GM12878 (cell line): ENCODE results near the gene CIROP. TPM values are rescaled to one million over a fixed set of nuclear protein-coding genes. Genes with fewer than 3 reads are reported as not detected.

Experiments
- ATAC-seq: fragments of 200-7000 bp; cut with Tn5 transposase; 3 replicates; pipeline ENCODE4 v1.9.1; 2020; ENCODE audit warnings: mild to moderate bottlenecking, moderate library complexity
- BruUV-seq: library from RNA; stranded (reverse); fragments of 400-500 nt; replicated peaks from 2 replicates; lab custom pipeline; 2021; lab: Mats Ljungman, UMichigan
- CTCF ChIA-PET: fragments of 300-600 bp; sonication (Branson Sonifier 250); formaldehyde crosslinking; extraction: SDS; loops from one replicate; lab custom pipeline; 2021; ENCODE audit warnings: inconsistent platforms; lab: Yijun Ruan, JAX
- POLR2A ChIA-PET: fragments of 350-600 bp; formaldehyde crosslinking; extraction: SDS; loops from one replicate; lab custom pipeline; 2021; ENCODE audit warnings: inconsistent platforms; lab: Charles Lee
- RAD21 ChIA-PET: fragments of 300-600 bp; sonication (Branson Sonifier 250); formaldehyde crosslinking; loops from one replicate; lab custom pipeline; 2023; ENCODE audit warnings: antibody characterized with exemption; ENCODE audit not compliant: unreplicated experiment; lab: Charles Lee
- SMC1A ChIA-PET: fragments of 300-600 bp; sonication (Branson Sonifier 250); formaldehyde crosslinking; loops from one replicate; lab custom pipeline; 2023; ENCODE audit not compliant: unreplicated experiment, uncharacterized antibody; lab: Charles Lee
- DNase-seq: peaks from one replicate; pipeline ENCODE4 v3.0.0-alpha.2; 2011; ENCODE audit warnings: low read depth, low spot score
- FAIRE-seq: peaks from 3 replicates; lab custom pipeline; 2011; peaks lifted over from hg19 to GRCh38; lab: Jason Lieb, UNC
- H2AFZ ChIP-seq: 2 replicates; pipeline ENCODE4 v1.6.0; 2011; ENCODE audit warnings: low read depth, low read length, control low read depth; ENCODE audit not compliant: control insufficient read depth
- H3K27ac ChIP-seq: 2 replicates; pipeline ENCODE4 v1.5.1; 2011; ENCODE audit warnings: control low read depth; ENCODE audit not compliant: control insufficient read depth, insufficient read depth
- H3K27me3 ChIP-seq, 2 experiments: replicated peaks in 1 of 2; 2 replicates each; pipeline versions ENCODE4 v1.6.0 to v1.6.1; 2011; ENCODE audit warnings: low read length in 1 of 2; ENCODE audit not compliant: control insufficient read depth in 2 of 2, insufficient read depth in 2 of 2
- H3K36me3 ChIP-seq, 2 experiments: 2 replicates each; pipeline ENCODE4 v1.5.1; 2011; ENCODE audit warnings: low read length in 1 of 2; ENCODE audit not compliant: control insufficient read depth in 2 of 2, insufficient read depth in 2 of 2
- H3K4me1 ChIP-seq: 2 replicates; pipeline ENCODE4 v1.6.1; 2011; ENCODE audit warnings: mild to moderate bottlenecking, low read length, moderate library complexity, mixed read lengths; ENCODE audit not compliant: control insufficient read depth, insufficient read depth
- H3K4me2 ChIP-seq: 2 replicates; pipeline ENCODE4 v1.6.0; 2011; ENCODE audit warnings: control low read depth; ENCODE audit not compliant: control insufficient read depth, insufficient read depth
- H3K4me3 ChIP-seq: fragments of 200-600 bp; sonication (generic); 2 replicates; pipeline ENCODE4 v1.5.1; 2016
- H3K79me2 ChIP-seq: 2 replicates; pipeline ENCODE4 v1.6.0; 2011; ENCODE audit warnings: low read length; ENCODE audit not compliant: control insufficient read depth, insufficient read depth
- H3K9ac ChIP-seq: 2 replicates; pipeline ENCODE4 v1.8.0; 2011; ENCODE audit warnings: low read length, control low read depth, mixed read lengths; ENCODE audit not compliant: control insufficient read depth, insufficient read depth
- H3K9me3 ChIP-seq: replicated peaks from 3 replicates; pipeline ENCODE4 v1.5.1; 2011; ENCODE audit warnings: mild to moderate bottlenecking, low read length; ENCODE audit not compliant: control insufficient read depth, insufficient read depth
- H4K20me1 ChIP-seq: 2 replicates; pipeline ENCODE4 v1.6.0; 2011; ENCODE audit not compliant: control insufficient read depth, insufficient read depth
- BHLHE40 ChIP-seq, 2 experiments: fragments of 450-650 bp in 1 of 2; IDR thresholded peaks; 2 replicates each; pipeline ENCODE4 v1.6.1; 2011 to 2017; ENCODE audit warnings: low read depth in 2 of 2, borderline replicate concordance in 1 of 2, improper control_type of control experiment in 1 of 2, low read length in 1 of 2, mild to moderate bottlenecking in 1 of 2
- CBX3 ChIP-seq: fragments of 200-600 bp; sonication (generic); IDR thresholded peaks from 2 replicates; pipeline ENCODE4 v1.6.1; 2016; ENCODE audit warnings: low read depth, borderline replicate concordance
- E4F1 ChIP-seq: fragments of 450-650 bp; IDR thresholded peaks from 2 replicates; pipeline ENCODE4 v1.6.1; 2018; ENCODE audit warnings: borderline replicate concordance, mild to moderate bottlenecking; ENCODE audit not compliant: partially characterized antibody
- FOS ChIP-seq: IDR thresholded peaks from 3 replicates; pipeline ENCODE4 v1.6.1; 2011; ENCODE audit warnings: borderline replicate concordance; ENCODE audit not compliant: insufficient read length; ENCODE audit errors: extremely low read depth
- FOXM1 ChIP-seq: IDR thresholded peaks from 2 replicates; pipeline ENCODE4 v1.6.1; 2012; ENCODE audit warnings: low read depth, mild to moderate bottlenecking, inconsistent platforms, low read length, moderate library complexity
- IKZF2 ChIP-seq, 2 experiments: fragments of 450-650 bp; IDR thresholded peaks; 2 replicates each; pipeline ENCODE4 v1.6.1; 2017; ENCODE audit warnings: mild to moderate bottlenecking in 2 of 2, moderate library complexity in 2 of 2
- LARP7 ChIP-seq: fragments of 450-650 bp; IDR thresholded peaks from 2 replicates; pipeline ENCODE4 v1.6.1; 2017; ENCODE audit warnings: mild to moderate bottlenecking
- MEF2A ChIP-seq: IDR thresholded peaks from 2 replicates; pipeline ENCODE4 v1.6.1; 2011; ENCODE audit warnings: low read depth, mild to moderate bottlenecking, low read length, moderate library complexity; ENCODE audit not compliant: insufficient read depth
- MYC ChIP-seq: IDR thresholded peaks from 2 replicates; pipeline ENCODE4 v1.6.1; 2011; ENCODE audit warnings: mild to moderate bottlenecking, low read length, moderate library complexity, inconsistent platforms; ENCODE audit not compliant: insufficient read depth, insufficient replicate concordance, insufficient read length, severe bottlenecking
- RBBP5 ChIP-seq: fragments of 200-600 bp; sonication (generic); conservative IDR thresholded peaks from 2 replicates; pipeline ENCODE4 v1.6.1; 2016
- RFX5 ChIP-seq: IDR thresholded peaks from 2 replicates; pipeline ENCODE4 v1.6.1; 2011; ENCODE audit warnings: low read depth, low read length, improper control_type of control experiment
- SIX5 ChIP-seq: IDR thresholded peaks from 2 replicates; pipeline ENCODE4 v1.6.1; 2011; ENCODE audit warnings: mild to moderate bottlenecking, low read depth, low read length, moderate library complexity; ENCODE audit not compliant: severe bottlenecking
- ZBTB11 ChIP-seq: fragments of 450-650 bp; formaldehyde crosslinking; IDR thresholded peaks from 2 replicates; pipeline ENCODE4 v1.5.0; 2022; ENCODE audit warnings: mild to moderate bottlenecking, missing genetic modification characterization
- ZNF622 ChIP-seq: fragments of 450-650 bp; IDR thresholded peaks from 2 replicates; pipeline ENCODE4 v1.6.1; 2017; ENCODE audit warnings: mild to moderate bottlenecking, inconsistent platforms
- ZSCAN29 ChIP-seq: fragments of 450-650 bp; IDR thresholded peaks from 2 replicates; pipeline ENCODE4 v1.6.1; 2017; ENCODE audit warnings: mild to moderate bottlenecking, moderate library complexity
- WGBS: methylation state at CpG from one replicate; pipeline ENCODE4 v1.1.6; 2016; ENCODE audit warnings: low lambda C conversion rate; ENCODE audit not compliant: insufficient replicate concordance, insufficient coverage; ENCODE audit errors: missing lambda C conversion rate; 5-methylcytosine and 5-hydroxymethylcytosine counted together
- in situ Hi-C: fragments of 300-500 bp; cut with MboI; formaldehyde crosslinking; loops from 9 replicates; pipeline ENCODE4 v1.14.3; 2018; ENCODE audit warnings: mixed read lengths
- intact Hi-C: fragments of 100-400 bp; cut with micrococcal nuclease; formaldehyde crosslinking; loops from one replicate; pipeline ENCODE4 v1.14.2; 2022; ENCODE audit not compliant: unreplicated experiment
- polyA plus RNA-seq, 11 experiments: library from polyadenylated mRNA; depleted of rRNA in 4 of 11; unstranded in 6 of 11; stranded (reverse) in 5 of 11; fragments of >200 nt; fragmentation: Nextera tagmentation in 4 of 11; fragmentation: Illumina TruSeq in 1 of 11; extraction: Ambion mirVana in 4 of 11; extraction: Trizol in 1 of 11; gene quantifications; 1 replicate in 1 of 11; 2 replicates in 10 of 11; pipeline versions ENCODE4 v1.2.1 to v1.2.3, GENCODE V29; 2011 to 2016; ENCODE audit warnings: inconsistent platforms in 2 of 11, missing spikeins in 2 of 11, low read depth in 1 of 11
- total RNA-seq, 4 experiments: library from RNA; depleted of rRNA in 3 of 4; stranded (reverse); fragments of >200 nt in 3 of 4; fragmentation: Illumina TruSeq in 1 of 4; extraction: Trizol in 1 of 4; gene quantifications; 2 replicates each; pipeline versions ENCODE4 v1.2.1 to v1.2.3, GENCODE V29; 2013 to 2021

Gene CIROP
- total and polyA plus RNA-seq, 10 of the 15 experiments (the other 5 are each of a cell fraction or from before 2014, with no cell fraction given) = not detected

GRCh38 chr14:23129759-23130316 lies 25.0 kb upstream of the CIROP start (continued):
- TF ChIP-seq FOS = no peak
- TF ChIP-seq ZNF622 = no peak
- no peak for TF ChIP-seq MYC
- no peak for TF ChIP-seq SIX5

- in situ Hi-C loops = loop anchor here (10.0 kb wide), 1 partner anchor 56 kb away; the partner anchor contains the start of gene SLC7A8
- no peak for TF ChIP-seq RFX5
- no peak for TF ChIP-seq MEF2A
- no peak for TF ChIP-seq ZBTB11 (CRISPR knock-in tag)
- TF ChIP-seq E4F1 = no peak
- TF ChIP-seq FOXM1 = no peak
- no peak for TF ChIP-seq RBBP5
- TF ChIP-seq ZSCAN29 = no peak
- TF ChIP-seq IKZF2 (IDR thresholded peaks at IDR 0.05) = no peak
- no peak for TF ChIP-seq LARP7
- no peak for TF ChIP-seq CBX3
- no peak for TF ChIP-seq BHLHE40 (IDR thresholded peaks at IDR 0.05; ENCODE audit: borderline replicate concordance in 1 of 2, low read depth in 2 of 2, low read length in 1 of 2)
- TF ChIP-seq, all 136 proteins: peak for 0
These were observed 24.4 kb upstream of the CIROP start for GRCh38 chr14:23128969-23129758.

More at GRCh38 chr14:23128969-23129758, 24.4 kb upstream of the CIROP start:
- CTCF ChIA-PET = interaction anchor here (1.4 to 2.8 kb wide), 4 partner anchors 8 to 60 kb away, joined by 3 to 24 read pairs (median 4); no protein-coding TSS in a partner anchor
- Histone ChIP-seq H3K4me3 (no peak overlapping the region), H3K9me3 (no peaks in the 10 kb centered on the region), H3K79me2 (no peaks in the 10 kb centered on the region), H2AFZ (no peak overlapping the region), H3K9ac (no peak overlapping the region), H3K27me3 (no peaks in the 10 kb centered on the region; a peak in 2 of 4 replicates), H4K20me1 (no peaks in the 10 kb centered on the region), H3K4me1 (no peaks in the 10 kb centered on the region), H3K36me3 (no peaks in the 10 kb centered on the region), H3K4me2 (no peak overlapping the region), H3K27ac (no peak overlapping the region)
- no TSS peak for BruUV-seq
- 69% methylated on average over 7 of the region's 7 CpGs for WGBS
- POLR2A ChIA-PET = no interaction called here
- intact Hi-C loops = no loop called here
- RAD21 ChIA-PET = no interaction called here
- no peak for FAIRE-seq
- no peak for ATAC-seq
- SMC1A ChIA-PET = interaction anchor here (1.2 to 2.0 kb wide), 2 partner anchors 8 to 251 kb away, joined by 3 to 10 read pairs; no protein-coding TSS in a partner anchor
- no peak for DNase-seq
